Muscle layer of colon (tissue), 2 donors: ENCODE data around the gene FIS1.
"Not testable (repeated sequence)": the region's sequence is repeated elsewhere in the genome, so short reads cannot be mapped to it uniquely, and the experiment has no call there.

Source experiments
- H3K27ac ChIP-seq: one replicate; pipeline ENCODE4 v1.7.0; 2013; ENCODE audit warnings: low read depth, mild to moderate bottlenecking, low read length, moderate library complexity
- H3K27me3 ChIP-seq, 2 donors: one replicate each; pipeline ENCODE4 v1.7.0; 2013; ENCODE audit warnings: low read length in 2 of 2, mild to moderate bottlenecking in 2 of 2; ENCODE audit not compliant: insufficient read depth in 2 of 2, control insufficient read depth in 1 of 2
- H3K36me3 ChIP-seq: one replicate; pipeline ENCODE4 v1.7.0; 2013; ENCODE audit warnings: mild to moderate bottlenecking, low read length; ENCODE audit not compliant: insufficient read depth
- H3K4me1 ChIP-seq: one replicate; pipeline ENCODE4 v1.7.0; 2013; ENCODE audit warnings: mild to moderate bottlenecking, low read length; ENCODE audit not compliant: insufficient read depth
- H3K4me3 ChIP-seq, 2 donors: one replicate each; pipeline ENCODE4 v1.7.0; 2013; ENCODE audit warnings: low read length in 2 of 2, low read depth in 1 of 2, mild to moderate bottlenecking in 1 of 2, moderate library complexity in 1 of 2
- H3K9ac ChIP-seq: one replicate; pipeline ENCODE4 v1.7.0; 2013; ENCODE audit warnings: low read length
- H3K9me3 ChIP-seq: one replicate; pipeline ENCODE4 v1.7.0; 2013; ENCODE audit warnings: mild to moderate bottlenecking, low read length
- donor health status: abdominal sarcoma.
- donor health status: Adenocarcinoma of cecum.

Gene FIS1

GRCh38 chr7:101244375-101245146, at the start of gene FIS1:
Gene FIS1, minus strand, starts transcription at chr7:101245081. Its CDS starts 77 bp downstream, at chr7:101245004.
- Histone ChIP-seq H3K4me1 (peaks cover 23% of the 10 kb centered on the region), H3K9ac (peak within 1 kb of the TSS; percentile 84), H3K9me3 (no peaks in the 10 kb centered on the region), H3K36me3 (peaks cover 22% of the 10 kb centered on the region), H3K4me3 (peak within 1 kb of the TSS; percentile 72 to 96), H3K27me3 (no peaks in the 10 kb centered on the region), H3K27ac (peak within 1 kb of the TSS; percentile 96)

DNA sequence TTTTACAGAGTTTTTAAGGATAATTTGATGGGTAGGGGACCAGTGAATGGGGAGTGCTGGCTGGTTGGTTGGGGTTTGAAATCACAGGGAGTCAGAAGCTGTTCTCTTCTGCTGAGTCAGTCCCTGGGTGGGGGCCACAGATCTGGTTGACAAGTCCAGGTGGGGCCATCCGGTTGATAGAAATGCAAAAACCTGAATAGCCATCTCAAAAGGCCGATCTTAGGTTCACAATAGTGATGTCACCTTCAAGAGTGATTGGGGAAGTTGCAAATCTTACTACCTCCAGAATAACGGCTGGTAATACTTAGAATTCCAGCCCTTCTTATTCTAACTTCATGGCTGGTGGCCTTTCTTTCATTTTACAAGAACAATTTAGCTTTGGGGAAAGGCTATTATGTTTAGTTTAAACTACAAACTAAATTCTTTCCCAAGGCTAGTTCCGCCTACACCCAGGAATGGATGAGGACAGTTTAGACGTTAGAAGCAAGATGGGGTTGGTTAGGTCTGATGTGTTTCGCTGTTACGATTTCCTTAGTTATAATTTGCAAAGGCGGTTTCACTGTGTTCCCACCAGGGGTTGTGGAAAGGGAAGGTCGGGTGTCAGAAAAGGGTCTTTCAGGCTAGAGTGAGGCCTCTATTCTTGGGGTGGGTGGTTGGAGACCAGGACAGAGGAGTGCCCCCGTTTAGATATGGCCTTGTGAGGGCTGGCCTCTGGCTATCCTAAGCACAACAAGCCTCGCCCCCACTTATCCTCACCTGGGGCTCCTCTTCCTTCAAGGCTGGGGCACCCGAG, 49.4 kb upstream of the FIS1 start:
- H3K27ac ChIP-seq, result no peak overlapping the region
- no peaks in the 10 kb centered on the region for H3K4me1 ChIP-seq
- no peaks in the 10 kb centered on the region for H3K9me3 ChIP-seq
- H3K9ac ChIP-seq, result no peak overlapping the region
- H3K36me3 ChIP-seq, result no peaks in the 10 kb centered on the region
- H3K27me3 ChIP-seq, result peaks cover 4 to 31% of the 10 kb centered on the region in 2 donors
- no peak overlapping the region for H3K4me3 ChIP-seq

GRCh38 chr7:101293069-101294021, 48.5 kb upstream of the FIS1 start:
- H3K36me3 ChIP-seq, H3K4me3 ChIP-seq, H3K9ac ChIP-seq, H3K9me3 ChIP-seq, H3K4me1 ChIP-seq, H3K27ac ChIP-seq: not testable (repeated sequence)
- peaks cover 4 to 23% of the 10 kb centered on the region in 2 donors for H3K27me3 ChIP-seq

- H3K4me1 ChIP-seq, result not testable (repeated sequence)
These were observed 47.7 kb upstream of the FIS1 start for GRCh38 chr7:101292566-101292965.

GRCh38 chr7:101290186-101291037, 45.5 kb upstream of the FIS1 start:
- not testable (repeated sequence) for H3K9me3 ChIP-seq, H3K4me1 ChIP-seq, H3K4me3 ChIP-seq, H3K9ac ChIP-seq, H3K36me3 ChIP-seq, H3K27ac ChIP-seq
- peaks cover 4 to 18% of the 10 kb centered on the region in 2 donors for H3K27me3 ChIP-seq

More at GRCh38 chr7:101292566-101292965, 47.7 kb upstream of the FIS1 start:
- H3K4me3 ChIP-seq, H3K9me3 ChIP-seq, H3K9ac ChIP-seq, H3K36me3 ChIP-seq, H3K27ac ChIP-seq: not testable (repeated sequence)
- peaks cover 4 to 18% of the 10 kb centered on the region in 2 donors for H3K27me3 ChIP-seq

DNA sequence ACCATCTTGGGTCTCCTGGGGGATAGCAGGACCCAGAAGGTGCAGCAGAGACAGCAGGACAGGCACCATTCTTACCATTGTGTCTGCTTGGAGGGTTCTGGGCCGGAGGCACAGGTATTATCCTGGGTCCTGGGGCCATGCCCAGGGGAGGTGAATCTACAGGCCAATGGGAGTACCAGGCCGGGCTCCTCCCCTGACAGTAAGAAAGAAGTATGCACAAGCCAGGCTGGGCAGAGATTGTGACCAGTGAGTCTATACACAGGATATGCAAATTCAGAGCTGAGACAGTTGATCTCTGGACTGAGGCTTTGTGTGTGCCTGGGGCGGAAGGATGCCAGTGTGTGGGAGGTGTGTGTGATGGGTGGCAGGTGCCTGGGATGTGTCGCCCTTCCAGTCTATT, 44.8 kb upstream of the FIS1 start:
- not testable (repeated sequence) for H3K36me3 ChIP-seq, H3K4me3 ChIP-seq, H3K27ac ChIP-seq, H3K4me1 ChIP-seq, H3K9ac ChIP-seq, H3K9me3 ChIP-seq
- peaks cover 4 to 15% of the 10 kb centered on the region in 2 donors for H3K27me3 ChIP-seq

- Histone ChIP-seq H3K9me3 (no peaks in the 10 kb centered on the region), H3K4me1 (no peaks in the 10 kb centered on the region), H3K9ac (no peak overlapping the region), H3K4me3 (no peak overlapping the region), H3K27me3 (peaks cover 0 to 15% of the 10 kb centered on the region in 2 donors), H3K36me3 (no peaks in the 10 kb centered on the region), H3K27ac (no peak overlapping the region)
These were observed 43.6 kb upstream of the FIS1 start for GRCh38 chr7:101288439-101288838.

DNA sequence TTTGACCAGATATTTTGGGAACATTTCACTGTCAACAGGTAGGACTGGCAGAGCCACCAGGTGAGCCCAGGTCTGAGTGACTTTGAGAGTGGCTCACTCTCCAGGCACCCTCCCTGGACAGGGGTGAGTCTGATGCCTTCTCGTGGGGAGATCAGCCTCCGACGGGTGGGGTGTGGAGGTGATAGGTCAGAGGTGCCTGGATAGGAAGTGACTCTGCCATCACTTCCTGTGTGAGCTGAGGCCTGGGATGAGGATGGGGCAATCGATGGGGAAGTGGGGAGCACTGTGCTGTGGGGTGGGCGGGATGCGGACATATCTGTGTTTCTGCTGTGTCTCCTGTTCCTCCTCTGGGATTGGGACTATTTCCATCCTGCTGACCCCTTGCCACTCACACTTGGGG, 42.2 kb upstream of the FIS1 start:
- H3K4me3 ChIP-seq, result no peak overlapping the region

GRCh38 chr7:101285880-101286279, 41.0 kb upstream of the FIS1 start:
- not testable (repeated sequence) for H3K27ac ChIP-seq, H3K36me3 ChIP-seq, H3K9me3 ChIP-seq, H3K4me3 ChIP-seq, H3K9ac ChIP-seq, H3K27me3 ChIP-seq, H3K4me1 ChIP-seq

More for the DNA sequence above, 42.2 kb upstream of the FIS1 start:
- H3K4me1 ChIP-seq, result peaks cover 5% of the 10 kb centered on the region
- no peak overlapping the region for H3K9ac ChIP-seq
- H3K27me3 ChIP-seq, result peaks cover 0 to 13% of the 10 kb centered on the region in 2 donors
- H3K9me3 ChIP-seq, result no peaks in the 10 kb centered on the region
- H3K36me3 ChIP-seq, result no peaks in the 10 kb centered on the region
- no peak overlapping the region for H3K27ac ChIP-seq

DNA sequence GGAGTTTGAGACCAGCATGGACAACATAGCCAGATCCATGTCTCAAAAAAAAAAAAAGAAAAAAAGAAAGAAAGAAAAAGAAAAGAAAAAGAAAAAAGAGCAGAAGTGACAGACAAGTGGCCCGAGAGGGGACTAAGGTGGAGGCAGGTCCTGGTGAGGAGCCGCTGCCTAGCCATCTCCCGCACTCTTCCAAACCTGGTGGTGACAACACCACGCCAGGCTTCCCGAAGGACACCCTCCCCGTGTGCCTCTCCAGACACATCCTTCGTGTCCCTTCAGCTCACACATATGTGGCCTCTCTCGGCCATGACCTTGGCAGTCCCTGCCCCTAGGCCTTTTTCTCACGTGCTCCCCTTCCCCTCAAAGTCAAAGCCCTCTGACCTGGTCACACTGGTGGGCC, 40.3 kb upstream of the FIS1 start:
- Histone ChIP-seq H3K9me3 (no peaks in the 10 kb centered on the region), H3K4me1 (peaks cover 5% of the 10 kb centered on the region), H3K27me3 (no peaks in the 10 kb centered on the region), H3K4me3 (no peak overlapping the region), H3K36me3 (no peaks in the 10 kb centered on the region), H3K9ac (no peak overlapping the region), H3K27ac (no peak overlapping the region)
